ENCODE data around the gene SEMA4D. TPM values are rescaled to one million over a fixed set of nuclear protein-coding genes. Genes with fewer than 3 reads are reported as not detected.

Gene SEMA4D
- polyA plus RNA-seq, 1 donor from 2014 or later, result 34.0 TPM

- TF ChIP-seq EP300 (conservative IDR thresholded peaks at IDR 0.05; ENCODE audit: poor library complexity, severe bottlenecking) (no peak), MXI1 (conservative IDR thresholded peaks at IDR 0.05; ENCODE audit: poor library complexity, severe bottlenecking) (no peak), POLR2AphosphoS5 (IDR thresholded peaks at IDR 0.05) (no peak), TAF1 (IDR thresholded peaks at IDR 0.05; ENCODE audit: low read depth) (no peak), EZH2 (IDR thresholded peaks at IDR 0.05; ENCODE audit: borderline replicate concordance, insufficient read depth, low read length, poor library complexity, severe bottlenecking) (no peak)
- TF ChIP-seq, protein P1, sequence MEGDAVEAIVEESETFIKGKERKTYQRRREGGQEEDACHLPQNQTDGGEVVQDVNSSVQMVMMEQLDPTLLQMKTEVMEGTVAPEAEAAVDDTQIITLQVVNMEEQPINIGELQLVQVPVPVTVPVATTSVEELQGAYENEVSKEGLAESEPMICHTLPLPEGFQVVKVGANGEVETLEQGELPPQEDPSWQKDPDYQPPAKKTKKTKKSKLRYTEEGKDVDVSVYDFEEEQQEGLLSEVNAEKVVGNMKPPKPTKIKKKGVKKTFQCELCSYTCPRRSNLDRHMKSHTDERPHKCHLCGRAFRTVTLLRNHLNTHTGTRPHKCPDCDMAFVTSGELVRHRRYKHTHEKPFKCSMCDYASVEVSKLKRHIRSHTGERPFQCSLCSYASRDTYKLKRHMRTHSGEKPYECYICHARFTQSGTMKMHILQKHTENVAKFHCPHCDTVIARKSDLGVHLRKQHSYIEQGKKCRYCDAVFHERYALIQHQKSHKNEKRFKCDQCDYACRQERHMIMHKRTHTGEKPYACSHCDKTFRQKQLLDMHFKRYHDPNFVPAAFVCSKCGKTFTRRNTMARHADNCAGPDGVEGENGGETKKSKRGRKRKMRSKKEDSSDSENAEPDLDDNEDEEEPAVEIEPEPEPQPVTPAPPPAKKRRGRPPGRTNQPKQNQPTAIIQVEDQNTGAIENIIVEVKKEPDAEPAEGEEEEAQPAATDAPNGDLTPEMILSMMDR (IDR thresholded peaks at IDR 0.05; ENCODE audit: poor library complexity, severe bottlenecking), result no peak
- TF ChIP-seq, protein P2, sequence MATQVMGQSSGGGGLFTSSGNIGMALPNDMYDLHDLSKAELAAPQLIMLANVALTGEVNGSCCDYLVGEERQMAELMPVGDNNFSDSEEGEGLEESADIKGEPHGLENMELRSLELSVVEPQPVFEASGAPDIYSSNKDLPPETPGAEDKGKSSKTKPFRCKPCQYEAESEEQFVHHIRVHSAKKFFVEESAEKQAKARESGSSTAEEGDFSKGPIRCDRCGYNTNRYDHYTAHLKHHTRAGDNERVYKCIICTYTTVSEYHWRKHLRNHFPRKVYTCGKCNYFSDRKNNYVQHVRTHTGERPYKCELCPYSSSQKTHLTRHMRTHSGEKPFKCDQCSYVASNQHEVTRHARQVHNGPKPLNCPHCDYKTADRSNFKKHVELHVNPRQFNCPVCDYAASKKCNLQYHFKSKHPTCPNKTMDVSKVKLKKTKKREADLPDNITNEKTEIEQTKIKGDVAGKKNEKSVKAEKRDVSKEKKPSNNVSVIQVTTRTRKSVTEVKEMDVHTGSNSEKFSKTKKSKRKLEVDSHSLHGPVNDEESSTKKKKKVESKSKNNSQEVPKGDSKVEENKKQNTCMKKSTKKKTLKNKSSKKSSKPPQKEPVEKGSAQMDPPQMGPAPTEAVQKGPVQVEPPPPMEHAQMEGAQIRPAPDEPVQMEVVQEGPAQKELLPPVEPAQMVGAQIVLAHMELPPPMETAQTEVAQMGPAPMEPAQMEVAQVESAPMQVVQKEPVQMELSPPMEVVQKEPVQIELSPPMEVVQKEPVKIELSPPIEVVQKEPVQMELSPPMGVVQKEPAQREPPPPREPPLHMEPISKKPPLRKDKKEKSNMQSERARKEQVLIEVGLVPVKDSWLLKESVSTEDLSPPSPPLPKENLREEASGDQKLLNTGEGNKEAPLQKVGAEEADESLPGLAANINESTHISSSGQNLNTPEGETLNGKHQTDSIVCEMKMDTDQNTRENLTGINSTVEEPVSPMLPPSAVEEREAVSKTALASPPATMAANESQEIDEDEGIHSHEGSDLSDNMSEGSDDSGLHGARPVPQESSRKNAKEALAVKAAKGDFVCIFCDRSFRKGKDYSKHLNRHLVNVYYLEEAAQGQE (IDR thresholded peaks at IDR 0.05; ENCODE audit: borderline replicate concordance), result no peak
- H3K9me2 ChIP-seq (ENCODE audit: insufficient read depth, low read length), result no peaks in the 10 kb centered on the region
Observed at GRCh38 chr9:89340332-89340731, 157.6 kb downstream of the SEMA4D start.

DNA sequence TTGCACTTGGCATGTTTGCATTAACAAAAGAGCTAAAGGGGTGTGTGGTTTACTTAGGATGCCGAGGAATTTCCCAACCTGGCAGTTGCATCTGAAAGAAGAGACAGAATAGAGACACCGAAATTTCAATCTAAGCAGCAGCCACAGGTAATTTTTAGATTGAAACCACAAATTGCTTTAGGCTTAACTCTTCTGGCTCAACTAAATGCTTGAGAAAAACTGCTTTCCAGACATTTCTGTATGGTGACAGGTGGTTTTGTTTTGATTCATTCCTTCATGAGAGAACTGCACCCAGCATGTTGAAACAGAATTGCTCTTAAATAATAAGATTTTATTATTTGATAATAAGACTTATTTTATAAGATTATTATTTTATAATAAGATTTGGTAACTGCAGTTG, 158.1 kb downstream of the SEMA4D start:
- H3K9me3 ChIP-seq (ENCODE audit: low read length), result no peaks in the 10 kb centered on the region
- TF ChIP-seq RAD21 (conservative IDR thresholded peaks at IDR 0.05) (no peak), MXI1 (conservative IDR thresholded peaks at IDR 0.05; ENCODE audit: poor library complexity, severe bottlenecking) (no peak), EP300 (conservative IDR thresholded peaks at IDR 0.05; ENCODE audit: poor library complexity, severe bottlenecking) (no peak), EZH2 (IDR thresholded peaks at IDR 0.05; ENCODE audit: borderline replicate concordance, insufficient read depth, low read length, poor library complexity, severe bottlenecking) (no peak), POLR2AphosphoS5 (IDR thresholded peaks at IDR 0.05) (no peak), SMC3 (conservative IDR thresholded peaks at IDR 0.05; ENCODE audit: poor library complexity) (no peak), TAF1 (IDR thresholded peaks at IDR 0.05; ENCODE audit: low read depth) (no peak)
- TF ChIP-seq, protein P2 (IDR thresholded peaks at IDR 0.05; ENCODE audit: borderline replicate concordance), result no peak
- TF ChIP-seq, protein P1 (IDR thresholded peaks at IDR 0.05; ENCODE audit: poor library complexity, severe bottlenecking), result no peak
- no peaks in the 10 kb centered on the region for H3F3A ChIP-seq (ENCODE audit: insufficient read depth, low read length, poor library complexity, severe bottlenecking)
- H3K79me2 ChIP-seq (replicated peaks; ENCODE audit: insufficient read depth, low read length), result peaks cover 2% of the 10 kb centered on the region
- no peak overlapping the region for H3K9ac ChIP-seq (ENCODE audit: low read length)
- no peaks in the 10 kb centered on the region for H3K9me2 ChIP-seq (ENCODE audit: insufficient read depth, low read length)
- H3K36me3 ChIP-seq (ENCODE audit: insufficient read depth, low read length), result peaks cover 33% of the 10 kb centered on the region
- H3K4me3 ChIP-seq (ENCODE audit: low read length), result no peak overlapping the region
- no peaks in the 10 kb centered on the region for H3K27me3 ChIP-seq (ENCODE audit: insufficient read depth, low read depth, low read length)
- no peak overlapping the region for H2AFZ ChIP-seq (ENCODE audit: low read depth, low read length)
- no peak overlapping the region for H3K27ac ChIP-seq (ENCODE audit: low read length)
- H4K20me1 ChIP-seq (ENCODE audit: insufficient read depth), result no peaks in the 10 kb centered on the region
- no peak overlapping the region for H3K4me2 ChIP-seq (ENCODE audit: low read length)

More at GRCh38 chr9:89340332-89340731, 157.6 kb downstream of the SEMA4D start:
- Histone ChIP-seq H4K20me1 (ENCODE audit: insufficient read depth) (no peaks in the 10 kb centered on the region), H3K9me3 (ENCODE audit: low read length) (no peaks in the 10 kb centered on the region), H3K4me2 (ENCODE audit: low read length) (no peak overlapping the region), H3K79me2 (replicated peaks; ENCODE audit: insufficient read depth, low read length) (peaks cover 2% of the 10 kb centered on the region), H3K36me3 (ENCODE audit: insufficient read depth, low read length) (peaks cover 38% of the 10 kb centered on the region), H3K27ac (ENCODE audit: low read length) (no peak overlapping the region), H3F3A (ENCODE audit: insufficient read depth, low read length, poor library complexity, severe bottlenecking) (no peaks in the 10 kb centered on the region), H3K9ac (ENCODE audit: low read length) (no peak overlapping the region), H2AFZ (ENCODE audit: low read depth, low read length) (no peak overlapping the region), H3K27me3 (ENCODE audit: insufficient read depth, low read depth, low read length) (no peaks in the 10 kb centered on the region), H3K4me3 (ENCODE audit: low read length) (no peak overlapping the region)
